Measurements from ENCODE around the gene IFITM1. TPM values are rescaled to one million over a fixed set of nuclear protein-coding genes. Genes with fewer than 3 reads are reported as not detected.
A peak's percentile ranks its signal among the peaks of the same experiment; 100 is the strongest.

IFITM1 gene
- total RNA-seq, 4 donors from 2014 or later: 29.9 to 138 (median 112) TPM

- peak overlapping the region in 1 of 4 donors; percentile 83 for H3K27ac ChIP-seq
- peak overlapping the region; percentile 56 to 74 for H3K4me3 ChIP-seq
- H3K36me3 ChIP-seq: peaks cover 0 to 11% of the 10 kb centered on the region in 2 donors
- no peak for ATAC-seq
- peaks cover 0 to 27% (median 10%) of the 10 kb centered on the region in 3 donors for H3K4me1 ChIP-seq
- H3K27me3 ChIP-seq: peaks cover 46% of the 10 kb centered on the region
- TF ChIP-seq POLR2AphosphoS5 (IDR thresholded peaks at IDR 0.05): no peak
- TF ChIP-seq EP300 (IDR thresholded peaks at IDR 0.05): no peak
- no peak for TF ChIP-seq CTCF (IDR thresholded peaks at IDR 0.05)
- no peak for TF ChIP-seq POLR2A (IDR thresholded peaks at IDR 0.05)
- no peaks in the 10 kb centered on the region for H3K9me3 ChIP-seq
- WGBS, 2 donors (ENCODE audit: low coverage in 1 of 2): 35 to 54% methylated on average over 16 to 28 of the region's 41 CpGs
Measured at GRCh38 chr11:287821-288477, 25.9 kb upstream of the IFITM1 start.

- WGBS, 2 donors (ENCODE audit: low coverage in 1 of 2): 0% methylated on average over 1 to 10 of the region's 112 CpGs
- Histone ChIP-seq H3K4me3 (peak within 1 kb of the TSS; percentile 56 to 74), H3K9me3 (no peaks in the 10 kb centered on the region), H3K27me3 (peaks cover 39% of the 10 kb centered on the region), H3K27ac (peak within 1 kb of the TSS in 3 of 4 donors; percentile 62 to 83 (median 81)), H3K4me1 (peaks cover 0 to 27% (median 10%) of the 10 kb centered on the region in 3 donors), H3K36me3 (peaks cover 0 to 19% of the 10 kb centered on the region in 2 donors)
- ATAC-seq: peak; percentile 90
- TF ChIP-seq POLR2A (IDR thresholded peaks at IDR 0.05) (no peak), CTCF (IDR thresholded peaks at IDR 0.05) (no peak), POLR2AphosphoS5 (IDR thresholded peaks at IDR 0.05) (no peak), EP300 (IDR thresholded peaks at IDR 0.05) (no peak)
Measured at GRCh38 chr11:288478-289397, 25.1 kb upstream of the IFITM1 start, which contains the start of gene PGGHG. Gene PGGHG, plus strand, starts transcription at chr11:289126. Its CDS starts 691 bp downstream, at chr11:289817.

DNA sequence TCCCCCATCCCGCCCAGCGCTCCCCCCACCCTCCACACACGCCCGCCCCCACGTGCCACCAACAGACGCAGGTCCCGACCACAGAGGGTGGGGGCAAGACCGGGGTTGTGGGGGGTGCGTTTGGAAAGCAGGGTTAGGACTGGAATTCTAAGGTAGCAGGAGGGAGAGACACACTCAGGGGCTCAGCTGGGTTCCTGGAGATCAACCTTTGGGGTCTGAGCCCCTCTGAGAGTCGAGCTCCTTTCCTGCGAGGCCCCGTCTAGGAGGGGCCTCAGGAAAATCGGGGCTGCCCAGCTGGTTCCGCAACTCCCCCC lies 24.5 kb upstream of the IFITM1 start:
- H3K9me3 ChIP-seq: no peaks in the 10 kb centered on the region
- peak; percentile 27 for ATAC-seq
- peak overlapping the region in 3 of 4 donors; percentile 62 to 83 (median 81) for H3K27ac ChIP-seq
- TF ChIP-seq POLR2AphosphoS5 (IDR thresholded peaks at IDR 0.05): no peak
- TF ChIP-seq POLR2A (IDR thresholded peaks at IDR 0.05): no peak
- no peak for TF ChIP-seq EP300 (IDR thresholded peaks at IDR 0.05)
- TF ChIP-seq CTCF (IDR thresholded peaks at IDR 0.05): no peak
- H3K4me3 ChIP-seq: peak overlapping the region; percentile 56 to 74
- H3K36me3 ChIP-seq: peaks cover 0 to 25% of the 10 kb centered on the region in 2 donors
- peaks cover 0 to 27% (median 10%) of the 10 kb centered on the region in 3 donors for H3K4me1 ChIP-seq
- H3K27me3 ChIP-seq: peaks cover 32% of the 10 kb centered on the region
- no CpG with 5 or more reads among the region's 14 CpGs for WGBS, 2 donors (ENCODE audit: low coverage in 1 of 2)

DNA sequence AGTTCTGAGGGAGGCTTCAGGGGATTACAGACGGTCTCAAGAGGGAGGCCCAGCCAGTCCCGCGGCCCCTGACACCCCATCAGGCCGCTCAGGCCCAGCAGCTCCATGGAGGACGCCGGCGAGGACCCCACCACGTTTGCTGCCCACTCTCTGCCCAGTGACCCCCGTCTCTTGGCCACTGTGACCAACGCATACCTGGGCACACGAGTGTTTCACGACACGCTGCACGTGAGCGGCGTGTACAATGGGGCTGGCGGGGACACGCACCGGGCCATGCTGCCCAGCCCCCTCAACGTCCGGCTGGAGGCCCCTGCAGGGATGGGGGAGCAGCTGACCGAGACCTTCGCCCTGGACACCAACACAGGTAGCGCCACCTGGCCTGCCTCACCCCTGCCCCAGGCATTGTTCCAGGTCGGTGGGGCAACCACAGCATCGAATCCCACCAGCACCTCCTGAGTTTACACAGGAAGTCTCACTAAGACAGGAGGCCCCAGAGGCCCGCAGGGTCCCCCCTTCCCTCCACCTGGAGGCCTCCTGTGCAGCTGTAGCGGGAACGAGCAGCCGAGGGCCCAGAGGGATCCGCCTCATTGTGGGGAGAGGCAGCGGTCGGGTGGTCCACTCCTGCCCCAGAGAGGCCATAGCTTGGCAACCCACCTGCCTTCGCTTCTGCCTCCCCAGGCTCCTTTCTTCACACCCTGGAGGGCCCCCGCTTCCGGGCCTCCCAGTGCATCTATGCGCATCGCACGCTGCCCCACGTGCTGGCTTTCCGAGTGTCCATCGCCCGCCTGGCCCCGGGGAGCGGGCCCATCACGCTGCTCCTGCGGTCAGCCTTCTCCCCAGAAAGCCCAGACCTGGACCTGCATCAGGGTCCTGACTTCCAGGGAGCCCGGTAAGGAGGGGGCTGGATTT lies 23.9 kb upstream of the IFITM1 start:
- TF ChIP-seq POLR2AphosphoS5 (IDR thresholded peaks at IDR 0.05) (no peak), POLR2A (IDR thresholded peaks at IDR 0.05) (no peak)
- Histone ChIP-seq H3K36me3 (peaks cover 0 to 31% of the 10 kb centered on the region in 2 donors), H3K9me3 (no peaks in the 10 kb centered on the region), H3K27ac (peak overlapping the region in 3 of 4 donors; percentile 62 to 83 (median 81)), H3K4me1 (peaks cover 0 to 27% (median 10%) of the 10 kb centered on the region in 3 donors), H3K27me3 (peaks cover 26% of the 10 kb centered on the region), H3K4me3 (peak overlapping the region in 1 of 2 donors; percentile 74)
- no peak for ATAC-seq
- 88 to 95% methylated on average over 9 to 10 of the region's 48 CpGs for WGBS, 2 donors (ENCODE audit: low coverage in 1 of 2)
